HL-60 (cell line): ENCODE results near the gene CDIPT.

Experiments
- CTCF ChIP-seq: IDR thresholded peaks from one replicate; pipeline ENCODE4 v1.5.1; 2011; ENCODE audit warnings: low read length, control low read depth, inconsistent platforms; ENCODE audit not compliant: insufficient read depth
- GABPA ChIP-seq: IDR thresholded peaks from 2 replicates; pipeline ENCODE4 v1.6.1; 2012; ENCODE audit warnings: low read depth
- REST ChIP-seq: IDR thresholded peaks from 2 replicates; pipeline ENCODE4 v1.6.1; 2012; ENCODE audit warnings: low read depth; ENCODE audit not compliant: insufficient replicate concordance

- TF ChIP-seq CTCF (no peak), REST (no peak), GABPA (no peak)
Observed at GRCh38 chr16:29868396-29869009, 5.5 kb upstream of the CDIPT start.
